ENCODE data around the gene SLC26A1. TPM values are rescaled to one million over a fixed set of nuclear protein-coding genes. Genes with fewer than 3 reads are reported as not detected.

SLC26A1 gene
- total RNA-seq, 1 donor from 2014 or later = 0.75 TPM

DNA sequence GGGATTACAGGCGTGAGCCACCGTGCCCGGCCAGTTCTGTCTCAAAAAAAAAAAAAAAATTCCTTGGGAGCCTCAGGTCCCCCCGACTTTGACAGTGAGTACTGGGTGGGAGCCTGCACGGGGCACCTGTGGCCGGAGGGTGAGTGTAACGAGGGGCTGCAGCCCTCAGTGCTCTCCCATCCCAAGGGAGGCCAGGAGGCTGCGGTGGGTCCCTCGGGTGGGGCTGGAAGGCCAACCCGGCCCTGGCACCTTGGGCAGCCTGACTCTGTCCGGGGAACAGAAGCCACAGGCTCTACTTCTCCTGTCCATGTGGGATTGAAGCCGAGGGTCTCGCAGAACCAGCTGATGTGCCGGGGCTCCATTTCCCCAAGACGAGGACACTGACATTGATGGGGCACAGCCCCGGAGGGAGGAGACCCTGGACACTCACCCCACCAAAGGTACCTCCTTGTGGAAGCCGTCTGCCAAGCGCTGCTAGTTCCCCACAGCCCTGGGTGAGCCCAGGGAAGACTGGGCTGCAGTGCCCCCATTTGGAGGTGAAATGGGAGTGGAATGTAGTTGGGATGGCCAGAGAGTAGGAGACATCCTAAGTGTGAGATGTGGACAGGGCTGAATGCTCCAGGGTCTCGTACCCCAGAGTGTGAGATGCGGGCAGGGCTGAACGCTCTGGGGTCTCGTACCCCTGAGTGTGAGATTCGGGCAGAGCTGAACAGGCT, 2.3 kb upstream of the SLC26A1 start:
- Mint-ChIP-seq H3K27me3 (ENCODE audit: low read depth) (peaks cover 2% of the 10 kb centered on the region), H3K27ac (ENCODE audit: unreplicated experiment) (no peak overlapping the region), H3K4me3 (ENCODE audit: unreplicated experiment) (no peak overlapping the region), H3K36me3 (ENCODE audit: low read depth) (no peaks in the 10 kb centered on the region), H3K4me1 (ENCODE audit: low read depth) (peaks cover 10% of the 10 kb centered on the region), H3K9me3 (ENCODE audit: low read depth) (no peaks in the 10 kb centered on the region)
- TF ChIP-seq, protein P1, sequence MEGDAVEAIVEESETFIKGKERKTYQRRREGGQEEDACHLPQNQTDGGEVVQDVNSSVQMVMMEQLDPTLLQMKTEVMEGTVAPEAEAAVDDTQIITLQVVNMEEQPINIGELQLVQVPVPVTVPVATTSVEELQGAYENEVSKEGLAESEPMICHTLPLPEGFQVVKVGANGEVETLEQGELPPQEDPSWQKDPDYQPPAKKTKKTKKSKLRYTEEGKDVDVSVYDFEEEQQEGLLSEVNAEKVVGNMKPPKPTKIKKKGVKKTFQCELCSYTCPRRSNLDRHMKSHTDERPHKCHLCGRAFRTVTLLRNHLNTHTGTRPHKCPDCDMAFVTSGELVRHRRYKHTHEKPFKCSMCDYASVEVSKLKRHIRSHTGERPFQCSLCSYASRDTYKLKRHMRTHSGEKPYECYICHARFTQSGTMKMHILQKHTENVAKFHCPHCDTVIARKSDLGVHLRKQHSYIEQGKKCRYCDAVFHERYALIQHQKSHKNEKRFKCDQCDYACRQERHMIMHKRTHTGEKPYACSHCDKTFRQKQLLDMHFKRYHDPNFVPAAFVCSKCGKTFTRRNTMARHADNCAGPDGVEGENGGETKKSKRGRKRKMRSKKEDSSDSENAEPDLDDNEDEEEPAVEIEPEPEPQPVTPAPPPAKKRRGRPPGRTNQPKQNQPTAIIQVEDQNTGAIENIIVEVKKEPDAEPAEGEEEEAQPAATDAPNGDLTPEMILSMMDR (IDR thresholded peaks at IDR 0.05) = no peak
- no peak for DNase-seq (ENCODE audit: low spot score)

DNA sequence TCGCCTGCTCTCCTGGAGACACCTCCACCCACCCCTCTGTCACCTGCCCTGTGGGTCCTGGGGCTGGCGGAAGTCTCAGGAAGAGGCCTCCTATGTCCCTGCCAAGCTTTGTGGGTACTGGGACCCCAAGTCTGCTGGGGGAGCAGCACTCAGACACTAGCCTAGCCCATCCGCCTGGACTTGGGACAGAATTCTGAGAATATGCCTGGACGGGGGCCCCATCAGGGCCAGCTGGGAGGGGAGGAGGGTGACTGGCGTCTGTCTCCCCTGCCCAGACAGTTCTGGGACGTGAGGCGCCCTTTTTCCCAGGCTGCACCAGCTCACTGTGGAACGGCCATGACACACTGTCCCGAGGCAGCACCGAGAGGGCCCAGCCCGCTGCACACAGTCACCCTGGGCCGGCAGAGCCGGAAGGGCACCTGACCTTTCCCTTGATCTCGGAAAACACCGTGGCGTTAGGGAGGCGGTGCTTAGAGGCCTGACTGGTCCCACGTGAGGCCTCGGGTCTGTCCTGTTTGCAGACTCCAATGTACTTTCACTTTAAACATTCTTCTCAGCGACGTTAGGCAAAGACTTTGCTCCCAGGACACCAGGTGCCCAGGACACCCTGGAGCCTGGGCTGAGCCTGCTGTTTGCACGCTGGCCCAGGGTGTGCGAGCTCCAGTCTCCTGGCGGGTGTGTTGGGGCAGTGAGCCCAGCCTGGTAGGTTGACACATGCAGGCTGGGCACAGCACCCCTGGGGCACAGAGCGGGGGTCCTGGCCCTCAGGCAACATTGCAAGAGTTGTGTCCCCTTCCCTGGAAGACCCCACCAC, 700 bp downstream of the SLC26A1 start:
- Mint-ChIP-seq H3K4me1 (ENCODE audit: low read depth) (peaks cover 16% of the 10 kb centered on the region), H3K4me3 (ENCODE audit: unreplicated experiment) (no peak overlapping the region), H3K27ac (ENCODE audit: unreplicated experiment) (no peak overlapping the region), H3K9me3 (ENCODE audit: low read depth) (no peaks in the 10 kb centered on the region), H3K36me3 (ENCODE audit: low read depth) (peaks cover 1% of the 10 kb centered on the region), H3K27me3 (ENCODE audit: low read depth) (no peaks in the 10 kb centered on the region)
- DNase-seq (ENCODE audit: low spot score) = no peak
- TF ChIP-seq, protein P1 (IDR thresholded peaks at IDR 0.05) = no peak

DNA sequence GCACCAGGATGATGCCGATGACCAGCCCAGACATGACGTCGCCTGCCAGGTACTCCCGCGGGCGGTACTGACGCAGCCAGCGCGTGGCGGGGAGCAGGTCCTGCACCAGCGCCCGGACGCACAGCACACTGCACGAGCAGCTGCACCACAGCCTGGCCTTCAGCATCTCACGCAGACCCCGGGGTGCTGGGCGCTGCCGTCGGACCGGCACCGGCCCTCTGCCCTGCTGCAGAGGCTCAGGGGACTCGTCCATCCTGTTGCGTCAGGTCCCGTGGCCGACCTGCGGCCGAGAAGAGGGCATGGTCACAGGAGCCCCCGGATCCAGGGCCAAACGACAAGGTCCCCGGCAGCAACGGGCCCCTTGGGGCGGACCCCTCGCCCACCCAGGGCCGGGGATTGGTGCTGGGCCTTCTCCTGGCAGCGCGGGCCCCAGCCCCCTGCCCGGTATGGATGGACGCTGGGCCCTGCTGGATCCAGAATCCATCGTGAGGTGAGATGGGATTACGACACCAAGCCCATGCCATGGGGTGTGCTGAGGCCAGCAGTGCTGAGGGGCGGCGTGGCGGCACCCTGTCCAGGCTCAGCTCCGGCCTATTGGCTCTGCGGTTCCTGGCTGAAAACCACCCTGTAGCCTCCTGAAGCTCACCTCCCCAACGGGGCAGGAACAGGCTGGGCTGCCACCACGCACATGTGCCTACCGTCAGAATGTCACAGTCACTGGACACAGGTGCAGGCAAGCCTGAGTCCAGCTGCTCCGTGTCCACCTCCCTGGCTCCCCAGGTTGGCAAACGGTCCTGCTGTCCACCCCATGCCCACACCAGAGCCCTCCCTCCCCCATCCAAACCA, 1.5 kb downstream of the SLC26A1 start:
- no peaks in the 10 kb centered on the region for H3K27me3 Mint-ChIP-seq (ENCODE audit: low read depth)
- H3K9me3 Mint-ChIP-seq (ENCODE audit: low read depth) = no peaks in the 10 kb centered on the region
- DNase-seq (ENCODE audit: low spot score) = no peak
- peaks cover 1% of the 10 kb centered on the region for H3K36me3 Mint-ChIP-seq (ENCODE audit: low read depth)
- H3K4me1 Mint-ChIP-seq (ENCODE audit: low read depth) = peaks cover 15% of the 10 kb centered on the region
- H3K4me3 Mint-ChIP-seq (ENCODE audit: unreplicated experiment) = no peak overlapping the region
- TF ChIP-seq, protein P1 (IDR thresholded peaks at IDR 0.05) = no peak
- H3K27ac Mint-ChIP-seq (ENCODE audit: unreplicated experiment) = no peak overlapping the region

DNA sequence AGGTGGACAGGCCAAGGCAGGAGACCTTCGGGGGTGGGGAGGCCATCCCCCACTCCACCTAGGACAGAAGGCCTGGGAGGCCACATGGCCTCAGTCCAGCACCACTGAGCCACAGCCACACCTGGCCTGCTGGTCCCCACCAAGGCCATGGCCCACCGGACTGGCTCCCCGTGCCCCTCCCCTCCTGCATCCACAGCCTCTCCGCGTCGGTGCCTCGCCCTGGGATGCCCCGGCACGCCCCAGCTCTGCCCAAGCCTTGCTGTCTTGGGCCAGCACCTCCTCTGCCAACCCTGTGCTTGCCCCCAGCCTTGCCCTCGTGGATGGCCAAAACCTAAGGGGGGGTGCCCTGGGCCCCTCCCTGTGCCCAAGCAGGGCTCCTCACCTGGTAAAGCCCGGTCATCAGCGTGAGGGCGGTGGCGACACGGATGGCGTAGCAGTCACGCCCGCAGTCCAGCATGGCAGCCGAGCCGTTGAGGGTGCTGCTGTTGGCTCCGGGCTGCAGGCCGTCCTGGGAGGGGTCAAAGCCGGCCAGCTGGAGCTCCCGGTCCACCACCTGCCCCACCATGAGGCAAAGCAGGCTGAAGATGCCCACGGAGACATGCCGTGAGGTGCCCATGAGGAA, 2.3 kb downstream of the SLC26A1 start:
- Mint-ChIP-seq H3K4me3 (ENCODE audit: unreplicated experiment) (no peak overlapping the region), H3K9me3 (ENCODE audit: low read depth) (no peaks in the 10 kb centered on the region), H3K27ac (ENCODE audit: unreplicated experiment) (no peak overlapping the region), H3K27me3 (ENCODE audit: low read depth) (no peaks in the 10 kb centered on the region), H3K36me3 (ENCODE audit: low read depth) (peaks cover 1% of the 10 kb centered on the region), H3K4me1 (ENCODE audit: low read depth) (peaks cover 22% of the 10 kb centered on the region)
- DNase-seq (ENCODE audit: low spot score) = no peak
- TF ChIP-seq, protein P1 (IDR thresholded peaks at IDR 0.05) = no peak

All from chondrocyte (in vitro differentiated cells).